AG09309 (cell line): ENCODE data around the gene BST1.

ENCODE experiments used
- DNase-seq: peaks from one replicate; pipeline ENCODE4 v3.0.0-alpha.2; 2010; ENCODE audit warnings: low read depth
- H3K4me3 ChIP-seq: 2 replicates; pipeline ENCODE4 v1.5.1; 2011; ENCODE audit warnings: mild to moderate bottlenecking, low read depth, low read length, moderate library complexity; ENCODE audit not compliant: control insufficient read depth
- CTCF ChIP-seq: IDR thresholded peaks from 2 replicates; pipeline ENCODE4 v1.5.1; 2011; ENCODE audit warnings: mild to moderate bottlenecking, low read depth, low read length, inconsistent platforms; ENCODE audit not compliant: insufficient read depth, control insufficient read depth; ENCODE audit errors: missing control alignments

The BST1 gene

GRCh38 chr4:15683143-15683495, 19.7 kb upstream of the BST1 start:
- no peak for TF ChIP-seq CTCF
- no peak for DNase-seq

GRCh38 chr4:15684498-15684897, 18.4 kb upstream of the BST1 start:
- H3K4me3 ChIP-seq = no peak overlapping the region
- DNase-seq = no peak
- no peak for TF ChIP-seq CTCF

More at GRCh38 chr4:15683143-15683495, 19.7 kb upstream of the BST1 start:
- peak overlapping the region; percentile 86 for H3K4me3 ChIP-seq

GRCh38 chr4:15688051-15688450, 14.8 kb upstream of the BST1 start:
- no peak for TF ChIP-seq CTCF
- DNase-seq = no peak
- no peak overlapping the region for H3K4me3 ChIP-seq

- H3K4me3 ChIP-seq = no peak overlapping the region
- DNase-seq = no peak
- TF ChIP-seq CTCF = no peak
Measured at GRCh38 chr4:15689540-15689939, 13.3 kb upstream of the BST1 start.

- no peak overlapping the region for H3K4me3 ChIP-seq
- peak; percentile 77 for DNase-seq
- TF ChIP-seq CTCF = no peak
Measured at GRCh38 chr4:15690020-15690809, 12.7 kb upstream of the BST1 start.

GRCh38 chr4:15691346-15692135, 11.3 kb upstream of the BST1 start:
- no peak overlapping the region for H3K4me3 ChIP-seq
- DNase-seq = no peak
- TF ChIP-seq CTCF = no peak
